ENCODE results near the gene KCNMB3.

DNA sequence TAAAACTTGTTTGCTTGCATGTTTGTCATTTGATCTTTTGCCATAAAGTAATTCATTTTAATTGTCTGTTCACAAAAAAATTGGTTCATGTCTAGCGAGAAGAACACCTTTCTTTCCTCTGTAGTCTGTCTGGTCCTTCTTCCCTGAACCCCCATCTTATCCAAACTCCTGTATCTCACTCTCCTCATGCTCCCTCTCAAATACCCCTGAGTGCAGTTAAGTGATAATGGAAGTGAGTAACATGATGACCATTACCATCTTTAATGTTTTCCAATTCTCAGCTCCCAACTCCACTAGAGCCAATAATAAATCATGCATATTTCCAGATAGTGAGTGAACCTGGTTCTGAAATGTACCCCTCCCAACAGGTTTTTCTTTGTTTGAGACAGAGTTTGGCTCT, 14.2 kb upstream of the KCNMB3 start:
- TF ChIP-seq, protein P1, sequence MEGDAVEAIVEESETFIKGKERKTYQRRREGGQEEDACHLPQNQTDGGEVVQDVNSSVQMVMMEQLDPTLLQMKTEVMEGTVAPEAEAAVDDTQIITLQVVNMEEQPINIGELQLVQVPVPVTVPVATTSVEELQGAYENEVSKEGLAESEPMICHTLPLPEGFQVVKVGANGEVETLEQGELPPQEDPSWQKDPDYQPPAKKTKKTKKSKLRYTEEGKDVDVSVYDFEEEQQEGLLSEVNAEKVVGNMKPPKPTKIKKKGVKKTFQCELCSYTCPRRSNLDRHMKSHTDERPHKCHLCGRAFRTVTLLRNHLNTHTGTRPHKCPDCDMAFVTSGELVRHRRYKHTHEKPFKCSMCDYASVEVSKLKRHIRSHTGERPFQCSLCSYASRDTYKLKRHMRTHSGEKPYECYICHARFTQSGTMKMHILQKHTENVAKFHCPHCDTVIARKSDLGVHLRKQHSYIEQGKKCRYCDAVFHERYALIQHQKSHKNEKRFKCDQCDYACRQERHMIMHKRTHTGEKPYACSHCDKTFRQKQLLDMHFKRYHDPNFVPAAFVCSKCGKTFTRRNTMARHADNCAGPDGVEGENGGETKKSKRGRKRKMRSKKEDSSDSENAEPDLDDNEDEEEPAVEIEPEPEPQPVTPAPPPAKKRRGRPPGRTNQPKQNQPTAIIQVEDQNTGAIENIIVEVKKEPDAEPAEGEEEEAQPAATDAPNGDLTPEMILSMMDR (IDR thresholded peaks at IDR 0.05; ENCODE audit: borderline replicate concordance, extremely low read depth, low read length, poor library complexity, severe bottlenecking), result no peak
- TF ChIP-seq EZH2 (IDR thresholded peaks at IDR 0.05; ENCODE audit: borderline replicate concordance, low read depth, low read length, severe bottlenecking), result no peak

All from DND-41 (cell line).